H9 (cell line): ENCODE measurements around the gene TTC28. TPM values are rescaled to one million over a fixed set of nuclear protein-coding genes. Genes with fewer than 3 reads are reported as not detected.

Experiments
- DNase-seq: peaks from one replicate; pipeline ENCODE4 v3.0.0-alpha.2; 2017
- H2AFZ ChIP-seq: one replicate; pipeline ENCODE4 v1.6.1; 2013; ENCODE audit warnings: mild to moderate bottlenecking, low read length, control low read depth, moderate library complexity
- H2AK5ac ChIP-seq: 2 replicates; pipeline ENCODE4 v1.6.1; 2013; ENCODE audit warnings: low read length, control low read depth, mixed read lengths; ENCODE audit not compliant: insufficient read length
- H2BK120ac ChIP-seq: one replicate; pipeline ENCODE4 v1.6.1; 2013; ENCODE audit warnings: low read depth, mild to moderate bottlenecking, low read length, control low read depth, inconsistent platforms; ENCODE audit not compliant: poor library complexity, severe bottlenecking
- H2BK12ac ChIP-seq: 2 replicates; pipeline ENCODE4 v1.6.1; 2013; ENCODE audit warnings: low read length, control low read depth, mixed read lengths, low read depth; ENCODE audit not compliant: insufficient read length
- H2BK15ac ChIP-seq: 2 replicates; pipeline ENCODE4 v1.6.1; 2013; ENCODE audit warnings: low read depth, low read length, control low read depth
- H2BK20ac ChIP-seq: one replicate; pipeline ENCODE4 v1.6.1; 2013; ENCODE audit warnings: low read depth, mild to moderate bottlenecking, low read length, control low read depth, inconsistent platforms; ENCODE audit not compliant: poor library complexity, severe bottlenecking
- H2BK5ac ChIP-seq: 2 replicates; pipeline ENCODE4 v1.6.1; 2013; ENCODE audit warnings: low read length, control low read depth, mixed read lengths; ENCODE audit not compliant: insufficient read length
- H3K14ac ChIP-seq: 2 replicates; pipeline ENCODE4 v1.6.1; 2013; ENCODE audit warnings: low read length, control low read depth; ENCODE audit not compliant: insufficient read depth
- H3K18ac ChIP-seq: 2 replicates; pipeline ENCODE4 v1.6.1; 2013; ENCODE audit warnings: low read depth, mild to moderate bottlenecking, mixed read lengths, low read length, control low read depth; ENCODE audit not compliant: insufficient read length
- H3K23ac ChIP-seq: 2 replicates; pipeline ENCODE4 v1.6.1; 2013; ENCODE audit warnings: low read length, control low read depth, mixed read lengths, low read depth; ENCODE audit not compliant: insufficient read length
- H3K23me2 ChIP-seq: 2 replicates; pipeline ENCODE4 v1.6.1; 2013; ENCODE audit warnings: low read depth, mild to moderate bottlenecking, mixed read lengths, low read length, control low read depth; ENCODE audit not compliant: insufficient read length, poor library complexity, severe bottlenecking
- H3K27ac ChIP-seq: 2 replicates; pipeline ENCODE4 v1.5.1; 2013; ENCODE audit warnings: low read length, control low read depth, mixed read lengths, low read depth; ENCODE audit not compliant: insufficient read length
- H3K27me3 ChIP-seq: 2 replicates; pipeline ENCODE4 v1.6.1; 2013; ENCODE audit warnings: low read length, control low read depth, inconsistent platforms; ENCODE audit not compliant: insufficient read depth
- H3K4ac ChIP-seq: 2 replicates; pipeline ENCODE4 v1.6.1; 2013; ENCODE audit warnings: low read depth, mild to moderate bottlenecking, control low read depth, inconsistent platforms, low read length, moderate library complexity
- H3K4me1 ChIP-seq: 2 replicates; pipeline ENCODE4 v1.6.1; 2013; ENCODE audit warnings: low read length, control low read depth, inconsistent platforms; ENCODE audit not compliant: insufficient read depth
- H3K4me2 ChIP-seq: 2 replicates; pipeline ENCODE4 v1.6.1; 2013; ENCODE audit warnings: low read length, control low read depth, mixed read lengths; ENCODE audit not compliant: insufficient read length, insufficient read depth
- H3K56ac ChIP-seq: 2 replicates; pipeline ENCODE4 v1.6.1; 2013; ENCODE audit warnings: low read depth, mild to moderate bottlenecking, mixed read lengths, low read length, control low read depth; ENCODE audit not compliant: insufficient read length
- H3K79me1 ChIP-seq: 2 replicates; pipeline ENCODE4 v1.6.1; 2013; ENCODE audit warnings: low read depth, mild to moderate bottlenecking, moderate library complexity, low read length, control low read depth, inconsistent platforms; ENCODE audit not compliant: insufficient read depth, poor library complexity, severe bottlenecking
- H3K79me2 ChIP-seq: 2 replicates; pipeline ENCODE4 v1.6.1; 2013; ENCODE audit warnings: low read length, control low read depth, inconsistent platforms; ENCODE audit not compliant: insufficient read depth
- H3K9ac ChIP-seq: 2 replicates; pipeline ENCODE4 v1.6.1; 2013; ENCODE audit warnings: low read length, control low read depth, mixed read lengths; ENCODE audit not compliant: insufficient read length; ENCODE audit errors: extremely low read depth
- H3K9me3 ChIP-seq: one replicate; pipeline ENCODE4 v1.6.1; 2013; ENCODE audit warnings: low read depth, low read length, inconsistent platforms; ENCODE audit not compliant: control insufficient read depth
- H3T11ph ChIP-seq: one replicate; pipeline ENCODE4 v1.6.1; 2013; ENCODE audit warnings: mild to moderate bottlenecking, low read length, control low read depth, inconsistent platforms
- H4K20me1 ChIP-seq: one replicate; pipeline ENCODE4 v1.6.1; 2013; ENCODE audit not compliant: control insufficient read depth, insufficient read length, insufficient read depth
- H4K5ac ChIP-seq: 2 replicates; pipeline ENCODE4 v1.6.1; 2013; ENCODE audit warnings: low read depth, mild to moderate bottlenecking, mixed read lengths, low read length, control low read depth; ENCODE audit not compliant: insufficient read length
- H4K8ac ChIP-seq: replicated peaks from 2 replicates; pipeline ENCODE4 v1.6.1; 2013; ENCODE audit warnings: low read length, control low read depth, mixed read lengths, low read depth; ENCODE audit not compliant: insufficient read length
- H4K91ac ChIP-seq: 2 replicates; pipeline ENCODE4 v1.6.1; 2013; ENCODE audit warnings: low read depth, mild to moderate bottlenecking, moderate library complexity, mixed read lengths, low read length, control low read depth; ENCODE audit not compliant: insufficient read length
- H3K27ac Mint-ChIP-seq, 3 experiments: 2 replicates in 2 of 3; 3 replicates in 1 of 3; pipeline ENCODE4 v1.8.0; 2020 to 2021; ENCODE audit warnings: mixed read lengths in 3 of 3, mild to moderate bottlenecking in 1 of 3, moderate library complexity in 1 of 3
- H3K27me3 Mint-ChIP-seq: 2 replicates; pipeline ENCODE4 v1.8.0; 2021; ENCODE audit warnings: low read depth, mild to moderate bottlenecking, moderate library complexity, mixed read lengths
- H3K36me3 Mint-ChIP-seq, 3 experiments: 2 replicates in 2 of 3; 3 replicates in 1 of 3; pipeline ENCODE4 v1.8.0; 2020 to 2021; ENCODE audit warnings: low read depth in 3 of 3, mixed read lengths in 3 of 3; ENCODE audit not compliant: insufficient read depth in 1 of 3
- H3K4me1 Mint-ChIP-seq, 2 experiments: 2 replicates each; pipeline ENCODE4 v1.8.0; 2020; ENCODE audit warnings: mixed read lengths in 2 of 2
- H3K4me3 Mint-ChIP-seq, 2 experiments: 2 replicates in 1 of 2; 3 replicates in 1 of 2; pipeline ENCODE4 v1.8.0; 2020 to 2021; ENCODE audit warnings: mild to moderate bottlenecking in 2 of 2, mixed read lengths in 2 of 2, moderate library complexity in 1 of 2
- H3K9me3 Mint-ChIP-seq, 2 experiments: 2 replicates in 1 of 2; 3 replicates in 1 of 2; pipeline ENCODE4 v1.8.0; 2020; ENCODE audit warnings: mild to moderate bottlenecking in 2 of 2, mixed read lengths in 2 of 2, moderate library complexity in 1 of 2
- WGBS: extraction: QIAGEN DNeasy Blood & Tissue Kit; methylation state at CpG from one replicate; pipeline ENCODE4 v1.1.7; 2013; ENCODE audit warnings: missing lambda C conversion rate, low lambda C conversion rate, mixed read lengths; ENCODE audit not compliant: insufficient read length; ENCODE audit errors: extremely low coverage; 5-methylcytosine and 5-hydroxymethylcytosine counted together
- total RNA-seq: library from RNA; stranded (reverse); gene quantifications from 2 replicates; pipeline ENCODE4 v1.2.1, GENCODE V29; 2021
- TF ChIP-seq, protein P1 (sequence below): fragments of 200-600 bp; sonication (generic); conservative IDR thresholded peaks from 3 replicates; pipeline ENCODE4 v1.8.0; 2021; ENCODE audit warnings: antibody characterized with exemption, mild to moderate bottlenecking

The TTC28 gene
- total RNA-seq, 1 experiment from 2014 or later, result 13.6 TPM

DNA sequence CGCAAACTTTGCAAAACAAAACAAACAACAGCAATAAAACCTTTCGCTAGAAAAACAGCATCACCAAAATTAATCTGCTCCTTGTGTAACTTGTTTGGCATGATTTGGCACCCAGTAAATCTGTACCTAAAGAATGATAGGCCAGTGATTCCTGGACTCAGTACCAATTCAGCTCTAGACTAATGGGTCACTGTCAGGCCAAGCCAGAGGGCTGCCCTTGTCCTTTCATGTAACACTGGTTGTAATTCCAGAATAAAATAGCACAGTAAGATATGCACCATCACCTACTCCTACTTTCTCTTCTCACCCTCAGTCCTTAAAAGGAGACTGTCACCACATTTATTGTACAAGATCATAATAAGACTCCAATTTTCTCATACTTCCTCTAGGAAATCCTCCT lies 419.0 kb downstream of the TTC28 start:
- Histone ChIP-seq H3K4me2 (no peak overlapping the region), H3K56ac (no peak overlapping the region), H4K5ac (no peak overlapping the region), H2BK5ac (no peak overlapping the region), H3K27ac (no peak overlapping the region), H3K4ac (no peak overlapping the region), H2AK5ac (no peak overlapping the region), H2AFZ (no peak overlapping the region), H3K4me1 (no peaks in the 10 kb centered on the region), H2BK12ac (no peak overlapping the region), H4K8ac (no peak overlapping the region), H3K14ac (no peak overlapping the region), H3K9ac (no peak overlapping the region), H3K79me1 (no peaks in the 10 kb centered on the region), H2BK120ac (no peak overlapping the region), H3K27me3 (no peaks in the 10 kb centered on the region; the same call in 1 of the 2 replicates), H4K20me1 (no peaks in the 10 kb centered on the region), H3K23me2 (no peaks in the 10 kb centered on the region), H3K23ac (no peak overlapping the region), H3K18ac (no peak overlapping the region), H4K91ac (no peak overlapping the region), H2BK20ac (no peak overlapping the region), H2BK15ac (no peak overlapping the region), H3T11ph (no peak overlapping the region), H3K9me3 (no peaks in the 10 kb centered on the region), H3K79me2 (no peaks in the 10 kb centered on the region)
- no peaks in the 10 kb centered on the region for H3K4me1 Mint-ChIP-seq
- no peak overlapping the region for H3K4me3 Mint-ChIP-seq
- H3K27ac Mint-ChIP-seq, result no peak overlapping the region
- no CpG with 5 or more reads among the region's 2 CpGs for WGBS
- TF ChIP-seq, protein P1, sequence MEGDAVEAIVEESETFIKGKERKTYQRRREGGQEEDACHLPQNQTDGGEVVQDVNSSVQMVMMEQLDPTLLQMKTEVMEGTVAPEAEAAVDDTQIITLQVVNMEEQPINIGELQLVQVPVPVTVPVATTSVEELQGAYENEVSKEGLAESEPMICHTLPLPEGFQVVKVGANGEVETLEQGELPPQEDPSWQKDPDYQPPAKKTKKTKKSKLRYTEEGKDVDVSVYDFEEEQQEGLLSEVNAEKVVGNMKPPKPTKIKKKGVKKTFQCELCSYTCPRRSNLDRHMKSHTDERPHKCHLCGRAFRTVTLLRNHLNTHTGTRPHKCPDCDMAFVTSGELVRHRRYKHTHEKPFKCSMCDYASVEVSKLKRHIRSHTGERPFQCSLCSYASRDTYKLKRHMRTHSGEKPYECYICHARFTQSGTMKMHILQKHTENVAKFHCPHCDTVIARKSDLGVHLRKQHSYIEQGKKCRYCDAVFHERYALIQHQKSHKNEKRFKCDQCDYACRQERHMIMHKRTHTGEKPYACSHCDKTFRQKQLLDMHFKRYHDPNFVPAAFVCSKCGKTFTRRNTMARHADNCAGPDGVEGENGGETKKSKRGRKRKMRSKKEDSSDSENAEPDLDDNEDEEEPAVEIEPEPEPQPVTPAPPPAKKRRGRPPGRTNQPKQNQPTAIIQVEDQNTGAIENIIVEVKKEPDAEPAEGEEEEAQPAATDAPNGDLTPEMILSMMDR, result no peak
- no peak for DNase-seq
- H3K9me3 Mint-ChIP-seq, result no peaks in the 10 kb centered on the region; a peak in 1 of 5 replicates
- H3K36me3 Mint-ChIP-seq, result 0 out of 7 replicates have a peak, but pooled peaks cover 0 to 1% (median 0%) of the 10 kb centered on the region in 3 experiments
- no peaks in the 10 kb centered on the region; the same call in none of the 2 replicates for H3K27me3 Mint-ChIP-seq
